GM23338 (cell line): ENCODE data around the gene CLDN16. TPM values are rescaled to one million over a fixed set of nuclear protein-coding genes. Genes with fewer than 3 reads are reported as not detected.

Experiments
- ATAC-seq: fragments of 200-7000 bp; cut with Tn5 transposase; 3 replicates; pipeline ENCODE4 v1.9.1; 2020
- DNase-seq: peaks from one replicate; pipeline ENCODE4 v3.0.0-alpha.2; 2015; ENCODE audit warnings: low spot score
- H2AFZ ChIP-seq: fragments of 200-600 bp; sonication (generic); 2 replicates; pipeline ENCODE4 v1.8.0; 2016; ENCODE audit warnings: antibody characterized with exemption, mild to moderate bottlenecking, moderate library complexity
- H3F3A ChIP-seq: fragments of 200-600 bp; sonication (generic); replicated peaks from 2 replicates; pipeline ENCODE4 v1.8.0; 2017; ENCODE audit warnings: antibody characterized with exemption, mixed run types, low read depth
- H3K27ac ChIP-seq: fragments of 200-600 bp; sonication (generic); 2 replicates; pipeline ENCODE4 v1.6.1; 2016; ENCODE audit warnings: low read depth
- H3K27me3 ChIP-seq: fragments of 200-600 bp; sonication (generic); 2 replicates; pipeline ENCODE4 v1.8.0; 2016; ENCODE audit warnings: mild to moderate bottlenecking, mixed run types, moderate library complexity; ENCODE audit not compliant: insufficient read depth
- H3K36me3 ChIP-seq: fragments of 200-600 bp; sonication (generic); 2 replicates; pipeline ENCODE4 v1.8.0; 2016; ENCODE audit warnings: mild to moderate bottlenecking; ENCODE audit not compliant: insufficient read depth
- H3K4me1 ChIP-seq: fragments of 200-600 bp; sonication (generic); 2 replicates; pipeline ENCODE4 v1.8.0; 2016; ENCODE audit warnings: mild to moderate bottlenecking, moderate library complexity; ENCODE audit not compliant: insufficient read depth
- H3K4me2 ChIP-seq: fragments of 200-600 bp; sonication (generic); 2 replicates; pipeline ENCODE4 v1.7.1; 2017; ENCODE audit warnings: mixed run types
- H3K4me3 ChIP-seq: fragments of 200-600 bp; sonication (generic); 2 replicates; pipeline ENCODE4 v1.6.1; 2016; ENCODE audit warnings: mixed run types
- H3K79me2 ChIP-seq: fragments of 200-600 bp; sonication (generic); replicated peaks from 2 replicates; pipeline ENCODE4 v1.8.0; 2017; ENCODE audit warnings: mild to moderate bottlenecking; ENCODE audit not compliant: insufficient read depth
- H3K9me2 ChIP-seq: fragments of 200-600 bp; sonication (generic); 2 replicates; pipeline ENCODE4 v1.8.0; 2017; ENCODE audit not compliant: insufficient read depth
- H4K20me1 ChIP-seq: fragments of 200-600 bp; sonication (generic); replicated peaks from 2 replicates; pipeline ENCODE4 v1.8.0; 2017; ENCODE audit warnings: mild to moderate bottlenecking; ENCODE audit not compliant: insufficient read depth
- H3K27ac Mint-ChIP-seq: 2 replicates; pipeline ENCODE4 v1.8.0; 2020; ENCODE audit warnings: inconsistent platforms, mild to moderate bottlenecking, moderate library complexity, mixed read lengths
- H3K27me3 Mint-ChIP-seq: 3 replicates; pipeline ENCODE4 v1.8.0; 2022; ENCODE audit warnings: low read depth, mild to moderate bottlenecking, moderate library complexity, mixed read lengths, inconsistent platforms; ENCODE audit not compliant: insufficient read depth, poor library complexity
- H3K36me3 Mint-ChIP-seq: 3 replicates; pipeline ENCODE4 v1.8.0; 2021; ENCODE audit warnings: low read depth, mild to moderate bottlenecking, inconsistent platforms, moderate library complexity, mixed read lengths
- H3K4me1 Mint-ChIP-seq: 3 replicates; pipeline ENCODE4 v1.8.0; 2020; ENCODE audit warnings: mild to moderate bottlenecking, inconsistent platforms, mixed read lengths
- H3K4me3 Mint-ChIP-seq: 3 replicates; pipeline ENCODE4 v1.8.0; 2021; ENCODE audit warnings: moderate library complexity, mild to moderate bottlenecking, inconsistent platforms, mixed read lengths
- H3K9me3 Mint-ChIP-seq: 3 replicates; pipeline ENCODE4 v1.8.0; 2020; ENCODE audit warnings: moderate library complexity, mild to moderate bottlenecking, inconsistent platforms, mixed read lengths
- CREB1 ChIP-seq: fragments of 250-450 bp; sonication (Bioruptor Pico); IDR thresholded peaks from 2 replicates; pipeline ENCODE4 v1.5.0; 2020; ENCODE audit warnings: low read depth, mild to moderate bottlenecking, moderate library complexity
- EZH2 ChIP-seq: fragments of 200-600 bp; sonication (generic); IDR thresholded peaks from one replicate; pipeline ENCODE4 v1.8.0; 2017; ENCODE audit warnings: antibody characterized with exemption, mild to moderate bottlenecking, low read depth; ENCODE audit not compliant: unreplicated experiment
- EZH2phosphoT487 ChIP-seq: fragments of 200-600 bp; sonication (generic); IDR thresholded peaks from one replicate; pipeline ENCODE4 v1.8.1; 2018; ENCODE audit warnings: antibody characterized with exemption; ENCODE audit not compliant: unreplicated experiment
- JUNB ChIP-seq: IDR thresholded peaks from one replicate; pipeline ENCODE4 v1.6.1; 2016; ENCODE audit warnings: antibody characterized with exemption; ENCODE audit not compliant: unreplicated experiment
- NANOG ChIP-seq: IDR thresholded peaks from 2 replicates; pipeline ENCODE4 v1.6.1; 2016; ENCODE audit warnings: antibody characterized with exemption, borderline replicate concordance
- POLR2AphosphoS5 ChIP-seq: IDR thresholded peaks from 2 replicates; pipeline ENCODE4 v1.6.1; 2016; ENCODE audit warnings: antibody characterized with exemption, low read depth
- STAT1 ChIP-seq: IDR thresholded peaks from one replicate; pipeline ENCODE4 v1.6.1; 2016; ENCODE audit warnings: antibody characterized with exemption; ENCODE audit not compliant: unreplicated experiment
- ZNF114 ChIP-seq: fragments of 250-450 bp; sonication (Bioruptor Pico); IDR thresholded peaks from 2 replicates; pipeline ENCODE4 v1.5.0; 2020; ENCODE audit warnings: mild to moderate bottlenecking, moderate library complexity
- ZNF331 ChIP-seq: fragments of 250-450 bp; sonication (Bioruptor Pico); IDR thresholded peaks from 2 replicates; pipeline ENCODE4 v1.5.0; 2020; ENCODE audit warnings: low read depth, mild to moderate bottlenecking, moderate library complexity
- polyA plus RNA-seq: library from polyadenylated mRNA; unstranded; fragments of >200 nt; fragmentation: Nextera tagmentation; extraction: Ambion mirVana; gene quantifications from 2 replicates; pipeline ENCODE4 v1.2.1, GENCODE V29; 2016
- total RNA-seq: library from RNA; depleted of rRNA; stranded (reverse); fragments of >200 nt; shearing (Covaris generic); gene quantifications from 2 replicates; pipeline ENCODE4 v1.2.3, GENCODE V29; 2014
- TF ChIP-seq, protein P1 (sequence below): IDR thresholded peaks from one replicate; pipeline ENCODE4 v1.6.1; 2018; ENCODE audit warnings: antibody characterized with exemption; ENCODE audit not compliant: unreplicated experiment
- TF ChIP-seq, protein P2 (sequence below): fragments of 250-450 bp; sonication (Bioruptor Pico); IDR thresholded peaks from 2 replicates; pipeline ENCODE4 v1.5.0; 2020; ENCODE audit warnings: mild to moderate bottlenecking, moderate library complexity
- TF ChIP-seq, protein P3 (sequence below), 2 experiments: fragments of 200-600 bp in 1 of 2; sonication (generic) in 1 of 2; conservative IDR thresholded peaks; 2 replicates each; pipeline versions ENCODE4 v1.5.1 to v1.6.1; 2016 to 2017; ENCODE audit warnings: antibody characterized with exemption in 2 of 2, low read depth in 2 of 2, mild to moderate bottlenecking in 2 of 2, moderate library complexity in 1 of 2
- TF ChIP-seq, protein P4 (sequence below): IDR thresholded peaks from 2 replicates; pipeline ENCODE4 v1.6.1; 2016; ENCODE audit warnings: antibody characterized with exemption

The CLDN16 gene
- total and polyA plus RNA-seq, 2 experiments from 2014 or later = 0.06 TPM; not detected in 1

DNA sequence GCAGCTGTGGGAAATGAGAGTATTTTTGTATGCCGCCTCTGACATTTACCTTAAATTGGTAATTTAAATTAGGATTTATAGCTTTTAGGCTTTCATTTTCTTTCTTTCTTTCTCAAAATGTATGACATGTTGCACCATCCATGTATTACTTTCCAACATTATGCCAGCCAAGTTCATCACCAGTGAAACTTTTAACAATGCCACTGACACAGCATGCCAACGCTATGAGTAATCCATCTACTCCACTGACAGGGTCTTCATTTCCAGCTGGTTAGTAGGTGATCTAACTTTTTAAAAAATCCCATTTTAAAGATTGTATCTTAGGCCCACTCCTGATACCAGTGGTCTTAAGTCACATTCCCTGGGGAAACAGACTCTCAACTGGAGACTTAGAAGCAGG is 21.8 kb upstream of the CLDN16 start:
- no peak for DNase-seq
- no peaks in the 10 kb centered on the region for H3K36me3 ChIP-seq
- H3K9me3 Mint-ChIP-seq = peaks cover 9% of the 10 kb centered on the region; the same call in 2 of the 3 replicates
- no peak overlapping the region for H3K4me3 ChIP-seq
- H3K4me2 ChIP-seq = no peak overlapping the region
- H3K36me3 Mint-ChIP-seq = peaks cover 5% of the 10 kb centered on the region; the same call in 2 of the 3 replicates
- peaks cover 8% of the 10 kb centered on the region for H3K4me1 ChIP-seq
- H3K27ac ChIP-seq = no peak overlapping the region
- H4K20me1 ChIP-seq = no peaks in the 10 kb centered on the region
- no peak for ATAC-seq
- H3K79me2 ChIP-seq = no peaks in the 10 kb centered on the region
- H3K4me3 Mint-ChIP-seq = no peak overlapping the region
- peaks cover 3% of the 10 kb centered on the region; the same call in 1 of the 2 replicates for H3K9me2 ChIP-seq
- peaks cover 12% of the 10 kb centered on the region for H3K4me1 Mint-ChIP-seq
- TF ChIP-seq EZH2 (no peak), ZNF114 (CRISPR knock-in tag) (no peak), CREB1 (CRISPR knock-in tag) (no peak), JUNB (no peak), STAT1 (no peak), NANOG (no peak), POLR2AphosphoS5 (no peak), EZH2phosphoT487 (no peak), ZNF331 (CRISPR knock-in tag) (no peak)
- TF ChIP-seq, protein P1, sequence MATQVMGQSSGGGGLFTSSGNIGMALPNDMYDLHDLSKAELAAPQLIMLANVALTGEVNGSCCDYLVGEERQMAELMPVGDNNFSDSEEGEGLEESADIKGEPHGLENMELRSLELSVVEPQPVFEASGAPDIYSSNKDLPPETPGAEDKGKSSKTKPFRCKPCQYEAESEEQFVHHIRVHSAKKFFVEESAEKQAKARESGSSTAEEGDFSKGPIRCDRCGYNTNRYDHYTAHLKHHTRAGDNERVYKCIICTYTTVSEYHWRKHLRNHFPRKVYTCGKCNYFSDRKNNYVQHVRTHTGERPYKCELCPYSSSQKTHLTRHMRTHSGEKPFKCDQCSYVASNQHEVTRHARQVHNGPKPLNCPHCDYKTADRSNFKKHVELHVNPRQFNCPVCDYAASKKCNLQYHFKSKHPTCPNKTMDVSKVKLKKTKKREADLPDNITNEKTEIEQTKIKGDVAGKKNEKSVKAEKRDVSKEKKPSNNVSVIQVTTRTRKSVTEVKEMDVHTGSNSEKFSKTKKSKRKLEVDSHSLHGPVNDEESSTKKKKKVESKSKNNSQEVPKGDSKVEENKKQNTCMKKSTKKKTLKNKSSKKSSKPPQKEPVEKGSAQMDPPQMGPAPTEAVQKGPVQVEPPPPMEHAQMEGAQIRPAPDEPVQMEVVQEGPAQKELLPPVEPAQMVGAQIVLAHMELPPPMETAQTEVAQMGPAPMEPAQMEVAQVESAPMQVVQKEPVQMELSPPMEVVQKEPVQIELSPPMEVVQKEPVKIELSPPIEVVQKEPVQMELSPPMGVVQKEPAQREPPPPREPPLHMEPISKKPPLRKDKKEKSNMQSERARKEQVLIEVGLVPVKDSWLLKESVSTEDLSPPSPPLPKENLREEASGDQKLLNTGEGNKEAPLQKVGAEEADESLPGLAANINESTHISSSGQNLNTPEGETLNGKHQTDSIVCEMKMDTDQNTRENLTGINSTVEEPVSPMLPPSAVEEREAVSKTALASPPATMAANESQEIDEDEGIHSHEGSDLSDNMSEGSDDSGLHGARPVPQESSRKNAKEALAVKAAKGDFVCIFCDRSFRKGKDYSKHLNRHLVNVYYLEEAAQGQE = no peak
- TF ChIP-seq, protein P2, sequence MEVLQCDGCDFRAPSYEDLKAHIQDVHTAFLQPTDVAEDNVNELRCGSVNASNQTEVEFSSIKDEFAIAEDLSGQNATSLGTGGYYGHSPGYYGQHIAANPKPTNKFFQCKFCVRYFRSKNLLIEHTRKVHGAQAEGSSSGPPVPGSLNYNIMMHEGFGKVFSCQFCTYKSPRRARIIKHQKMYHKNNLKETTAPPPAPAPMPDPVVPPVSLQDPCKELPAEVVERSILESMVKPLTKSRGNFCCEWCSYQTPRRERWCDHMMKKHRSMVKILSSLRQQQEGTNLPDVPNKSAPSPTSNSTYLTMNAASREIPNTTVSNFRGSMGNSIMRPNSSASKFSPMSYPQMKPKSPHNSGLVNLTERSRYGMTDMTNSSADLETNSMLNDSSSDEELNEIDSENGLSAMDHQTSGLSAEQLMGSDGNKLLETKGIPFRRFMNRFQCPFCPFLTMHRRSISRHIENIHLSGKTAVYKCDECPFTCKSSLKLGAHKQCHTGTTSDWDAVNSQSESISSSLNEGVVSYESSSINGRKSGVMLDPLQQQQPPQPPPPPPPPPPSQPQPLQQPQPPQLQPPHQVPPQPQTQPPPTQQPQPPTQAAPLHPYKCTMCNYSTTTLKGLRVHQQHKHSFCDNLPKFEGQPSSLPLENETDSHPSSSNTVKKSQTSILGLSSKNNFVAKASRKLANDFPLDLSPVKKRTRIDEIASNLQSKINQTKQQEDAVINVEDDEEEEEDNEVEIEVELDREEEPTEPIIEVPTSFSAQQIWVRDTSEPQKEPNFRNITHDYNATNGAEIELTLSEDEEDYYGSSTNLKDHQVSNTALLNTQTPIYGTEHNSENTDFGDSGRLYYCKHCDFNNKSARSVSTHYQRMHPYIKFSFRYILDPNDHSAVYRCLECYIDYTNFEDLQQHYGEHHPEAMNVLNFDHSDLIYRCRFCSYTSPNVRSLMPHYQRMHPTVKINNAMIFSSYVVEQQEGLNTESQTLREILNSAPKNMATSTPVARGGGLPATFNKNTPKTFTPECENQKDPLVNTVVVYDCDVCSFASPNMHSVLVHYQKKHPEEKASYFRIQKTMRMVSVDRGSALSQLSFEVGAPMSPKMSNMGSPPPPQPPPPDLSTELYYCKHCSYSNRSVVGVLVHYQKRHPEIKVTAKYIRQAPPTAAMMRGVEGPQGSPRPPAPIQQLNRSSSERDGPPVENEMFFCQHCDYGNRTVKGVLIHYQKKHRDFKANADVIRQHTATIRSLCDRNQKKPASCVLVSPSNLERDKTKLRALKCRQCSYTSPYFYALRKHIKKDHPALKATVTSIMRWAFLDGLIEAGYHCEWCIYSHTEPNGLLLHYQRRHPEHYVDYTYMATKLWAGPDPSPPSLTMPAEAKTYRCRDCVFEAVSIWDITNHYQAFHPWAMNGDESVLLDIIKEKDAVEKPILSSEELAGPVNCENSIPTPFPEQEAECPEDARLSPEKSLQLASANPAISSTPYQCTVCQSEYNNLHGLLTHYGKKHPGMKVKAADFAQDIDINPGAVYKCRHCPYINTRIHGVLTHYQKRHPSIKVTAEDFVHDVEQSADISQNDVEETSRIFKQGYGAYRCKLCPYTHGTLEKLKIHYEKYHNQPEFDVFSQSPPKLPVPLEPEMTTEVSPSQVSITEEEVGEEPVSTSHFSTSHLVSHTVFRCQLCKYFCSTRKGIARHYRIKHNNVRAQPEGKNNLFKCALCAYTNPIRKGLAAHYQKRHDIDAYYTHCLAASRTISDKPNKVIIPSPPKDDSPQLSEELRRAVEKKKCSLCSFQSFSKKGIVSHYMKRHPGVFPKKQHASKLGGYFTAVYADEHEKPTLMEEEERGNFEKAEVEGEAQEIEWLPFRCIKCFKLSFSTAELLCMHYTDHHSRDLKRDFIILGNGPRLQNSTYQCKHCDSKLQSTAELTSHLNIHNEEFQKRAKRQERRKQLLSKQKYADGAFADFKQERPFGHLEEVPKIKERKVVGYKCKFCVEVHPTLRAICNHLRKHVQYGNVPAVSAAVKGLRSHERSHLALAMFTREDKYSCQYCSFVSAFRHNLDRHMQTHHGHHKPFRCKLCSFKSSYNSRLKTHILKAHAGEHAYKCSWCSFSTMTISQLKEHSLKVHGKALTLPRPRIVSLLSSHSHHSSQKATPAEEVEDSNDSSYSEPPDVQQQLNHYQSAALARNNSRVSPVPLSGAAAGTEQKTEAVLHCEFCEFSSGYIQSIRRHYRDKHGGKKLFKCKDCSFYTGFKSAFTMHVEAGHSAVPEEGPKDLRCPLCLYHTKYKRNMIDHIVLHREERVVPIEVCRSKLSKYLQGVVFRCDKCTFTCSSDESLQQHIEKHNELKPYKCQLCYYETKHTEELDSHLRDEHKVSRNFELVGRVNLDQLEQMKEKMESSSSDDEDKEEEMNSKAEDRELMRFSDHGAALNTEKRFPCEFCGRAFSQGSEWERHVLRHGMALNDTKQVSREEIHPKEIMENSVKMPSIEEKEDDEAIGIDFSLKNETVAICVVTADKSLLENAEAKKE (CRISPR knock-in tag) = no peak
- TF ChIP-seq, protein P3, sequence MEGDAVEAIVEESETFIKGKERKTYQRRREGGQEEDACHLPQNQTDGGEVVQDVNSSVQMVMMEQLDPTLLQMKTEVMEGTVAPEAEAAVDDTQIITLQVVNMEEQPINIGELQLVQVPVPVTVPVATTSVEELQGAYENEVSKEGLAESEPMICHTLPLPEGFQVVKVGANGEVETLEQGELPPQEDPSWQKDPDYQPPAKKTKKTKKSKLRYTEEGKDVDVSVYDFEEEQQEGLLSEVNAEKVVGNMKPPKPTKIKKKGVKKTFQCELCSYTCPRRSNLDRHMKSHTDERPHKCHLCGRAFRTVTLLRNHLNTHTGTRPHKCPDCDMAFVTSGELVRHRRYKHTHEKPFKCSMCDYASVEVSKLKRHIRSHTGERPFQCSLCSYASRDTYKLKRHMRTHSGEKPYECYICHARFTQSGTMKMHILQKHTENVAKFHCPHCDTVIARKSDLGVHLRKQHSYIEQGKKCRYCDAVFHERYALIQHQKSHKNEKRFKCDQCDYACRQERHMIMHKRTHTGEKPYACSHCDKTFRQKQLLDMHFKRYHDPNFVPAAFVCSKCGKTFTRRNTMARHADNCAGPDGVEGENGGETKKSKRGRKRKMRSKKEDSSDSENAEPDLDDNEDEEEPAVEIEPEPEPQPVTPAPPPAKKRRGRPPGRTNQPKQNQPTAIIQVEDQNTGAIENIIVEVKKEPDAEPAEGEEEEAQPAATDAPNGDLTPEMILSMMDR (conservative IDR thresholded peaks at IDR 0.05; ENCODE audit: low read depth in 2 of 2) = no peak
- TF ChIP-seq, protein P4, sequence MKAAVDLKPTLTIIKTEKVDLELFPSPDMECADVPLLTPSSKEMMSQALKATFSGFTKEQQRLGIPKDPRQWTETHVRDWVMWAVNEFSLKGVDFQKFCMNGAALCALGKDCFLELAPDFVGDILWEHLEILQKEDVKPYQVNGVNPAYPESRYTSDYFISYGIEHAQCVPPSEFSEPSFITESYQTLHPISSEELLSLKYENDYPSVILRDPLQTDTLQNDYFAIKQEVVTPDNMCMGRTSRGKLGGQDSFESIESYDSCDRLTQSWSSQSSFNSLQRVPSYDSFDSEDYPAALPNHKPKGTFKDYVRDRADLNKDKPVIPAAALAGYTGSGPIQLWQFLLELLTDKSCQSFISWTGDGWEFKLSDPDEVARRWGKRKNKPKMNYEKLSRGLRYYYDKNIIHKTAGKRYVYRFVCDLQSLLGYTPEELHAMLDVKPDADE = no peak
- H3F3A ChIP-seq = no peaks in the 10 kb centered on the region
- no peaks in the 10 kb centered on the region for H3K27me3 Mint-ChIP-seq
- H2AFZ ChIP-seq = no peak overlapping the region; the same call in 1 of the 2 replicates
- H3K27ac Mint-ChIP-seq = no peak overlapping the region
- H3K27me3 ChIP-seq = no peaks in the 10 kb centered on the region
